Measurements from ENCODE around the gene DYNC2H1. TPM values are rescaled to one million over a fixed set of nuclear protein-coding genes. Genes with fewer than 3 reads are reported as not detected.
"Not testable (repeated sequence)": the region's sequence is repeated elsewhere in the genome, so short reads cannot be mapped to it uniquely, and the experiment has no call there.

Gene DYNC2H1
- polyA plus RNA-seq, 4 donors: 34.5 to 48.2 (median 38.4) TPM

GRCh38 chr11:103354656-103355055 lies 245.4 kb downstream of the DYNC2H1 start:
- no peak for DNase-seq (ENCODE audit: low read depth in 4 of 4, low spot score in 2 of 4)

DNA sequence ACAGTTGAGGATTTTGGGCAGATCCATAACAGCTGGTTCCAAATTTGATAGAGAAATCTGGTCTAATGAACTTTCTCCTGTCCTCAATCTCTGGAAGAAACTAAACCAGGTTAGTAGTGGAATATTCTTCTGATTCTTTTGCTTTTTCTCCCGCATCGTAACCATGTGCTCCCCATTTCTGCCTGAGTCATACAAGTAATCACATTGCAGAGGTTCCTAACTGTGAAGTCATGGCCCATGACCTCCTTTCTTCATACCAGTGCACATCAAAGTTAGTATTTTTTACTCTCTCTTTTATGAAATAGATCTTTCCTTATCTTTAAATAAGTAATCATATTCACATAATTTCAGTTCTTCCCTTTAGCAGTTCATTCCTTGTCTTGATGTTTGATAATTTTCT lies 249.0 kb downstream of the DYNC2H1 start:
- no peak for DNase-seq (ENCODE audit: low read depth in 4 of 4, low spot score in 2 of 4)

DNA sequence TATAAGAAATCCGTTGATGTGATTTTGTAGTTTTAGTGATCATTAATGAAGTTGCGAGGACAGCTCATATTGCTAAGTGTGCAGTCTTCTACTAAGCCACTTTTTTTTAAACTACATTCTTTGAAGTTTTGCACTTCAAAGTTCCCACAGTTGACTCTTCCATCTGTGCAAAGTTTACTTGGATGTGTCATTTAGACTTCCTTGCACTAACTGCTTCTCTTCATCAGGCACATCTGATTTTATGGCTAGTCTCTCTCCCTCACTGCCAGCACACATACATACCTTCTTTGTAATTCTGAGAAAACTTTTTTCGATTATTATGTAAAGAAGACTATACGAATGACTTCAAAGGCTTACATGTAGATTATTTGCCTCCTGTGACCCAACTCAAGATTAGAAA lies 250.0 kb downstream of the DYNC2H1 start:
- DNase-seq (ENCODE audit: low read depth in 4 of 4, low spot score in 2 of 4): no peak

DNA sequence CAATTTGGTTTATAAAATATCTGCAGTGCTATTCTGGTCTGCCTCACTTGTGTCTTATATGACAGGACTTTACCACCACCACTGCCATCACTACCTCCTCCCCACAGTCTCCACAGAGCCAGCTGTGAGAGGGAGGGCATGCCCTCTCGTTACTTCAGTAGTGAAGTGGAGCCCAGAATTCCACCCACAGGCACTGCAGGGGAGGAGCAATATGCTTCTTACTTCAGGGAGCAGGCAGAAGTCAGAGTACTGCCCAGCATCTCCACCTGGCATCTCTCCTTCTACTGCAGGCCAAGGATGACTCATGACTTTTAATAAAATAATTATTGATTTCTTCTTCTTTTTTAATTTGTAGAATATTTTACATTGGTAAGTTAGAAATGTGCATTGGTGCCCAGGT lies 255.5 kb downstream of the DYNC2H1 start:
- DNase-seq (ENCODE audit: low read depth in 4 of 4, low spot score in 2 of 4): no peak

GRCh38 chr11:103367650-103368049 lies 258.4 kb downstream of the DYNC2H1 start:
- no peak for DNase-seq (ENCODE audit: low read depth in 4 of 4, low spot score in 2 of 4)

DNA sequence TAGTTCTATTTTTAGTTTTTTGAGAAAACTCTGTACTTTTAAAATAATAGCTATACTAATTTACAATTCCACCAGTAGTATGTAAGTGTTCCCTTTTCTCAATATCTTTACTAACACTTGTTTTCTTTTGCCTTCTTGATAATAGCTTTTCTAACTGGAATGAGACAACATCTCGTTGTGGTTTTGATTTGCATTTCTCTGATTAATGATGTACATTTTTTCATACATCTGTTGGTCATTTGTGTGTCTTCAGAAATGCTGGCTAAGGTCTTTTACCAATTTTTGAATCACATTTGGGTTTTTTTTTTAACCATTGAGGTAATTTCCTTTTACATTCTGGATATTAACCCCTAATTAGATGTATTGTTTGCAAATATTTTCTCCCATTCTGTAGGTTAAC lies 258.9 kb downstream of the DYNC2H1 start:
- DNase-seq (ENCODE audit: low read depth in 4 of 4, low spot score in 2 of 4): no peak

- no peak for DNase-seq (ENCODE audit: low read depth in 4 of 4, low spot score in 2 of 4)
Measured at GRCh38 chr11:103370076-103370475, 260.9 kb downstream of the DYNC2H1 start.

GRCh38 chr11:103372906-103373305 lies 263.7 kb downstream of the DYNC2H1 start:
- no peak for DNase-seq (ENCODE audit: low read depth in 4 of 4, low spot score in 2 of 4)

GRCh38 chr11:103374227-103374626 lies 265.0 kb downstream of the DYNC2H1 start:
- not testable (repeated sequence) for DNase-seq (ENCODE audit: low read depth in 4 of 4, low spot score in 2 of 4)

GRCh38 chr11:103378931-103379330 lies 269.7 kb downstream of the DYNC2H1 start:
- no peak for DNase-seq (ENCODE audit: low read depth in 4 of 4, low spot score in 2 of 4)

DNA sequence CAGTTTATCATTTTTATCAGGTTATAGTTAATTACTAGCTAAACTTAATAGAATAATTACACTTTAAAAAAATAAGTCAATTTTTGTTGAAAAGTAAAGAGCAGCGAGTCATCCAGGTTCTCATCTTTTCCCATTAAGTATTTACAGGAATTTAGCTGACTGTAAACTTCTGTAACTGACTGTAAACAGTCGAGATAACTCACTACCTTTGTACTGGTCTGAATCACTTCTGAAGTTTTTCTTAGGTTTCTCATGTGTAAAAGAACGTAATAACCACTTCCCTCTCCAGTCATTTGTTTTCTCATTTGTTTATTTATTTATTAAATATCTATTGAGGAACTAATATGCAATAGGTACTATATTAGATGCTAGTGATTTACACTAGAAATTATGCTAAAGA lies 270.8 kb downstream of the DYNC2H1 start:
- no peak for DNase-seq (ENCODE audit: low read depth in 4 of 4, low spot score in 2 of 4)

DNA sequence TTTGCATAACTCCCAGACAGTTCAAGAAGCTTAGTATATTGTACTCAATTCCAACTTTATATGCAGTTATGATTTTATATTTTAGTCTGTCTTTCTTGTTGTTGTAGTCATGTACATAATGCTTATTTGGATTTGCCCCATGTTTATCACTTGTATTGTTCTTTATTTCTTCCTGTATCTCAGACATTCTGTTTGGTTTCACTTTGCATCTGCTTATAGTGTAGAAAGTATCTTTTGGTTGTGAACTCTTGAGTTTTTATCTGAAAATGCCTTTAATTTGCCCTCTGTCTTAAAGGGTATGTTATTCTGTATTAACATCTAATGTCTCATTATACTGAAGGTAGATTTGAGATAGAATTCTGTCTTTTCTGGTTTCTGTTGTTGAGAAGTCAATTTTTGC lies 275.4 kb downstream of the DYNC2H1 start:
- no peak for DNase-seq (ENCODE audit: low read depth in 4 of 4, low spot score in 2 of 4)

- DNase-seq (ENCODE audit: low read depth in 4 of 4, low spot score in 2 of 4): peak in 1 of 4 donors; percentile 9
Measured at GRCh38 chr11:103395612-103396011, 286.4 kb downstream of the DYNC2H1 start.

DNA sequence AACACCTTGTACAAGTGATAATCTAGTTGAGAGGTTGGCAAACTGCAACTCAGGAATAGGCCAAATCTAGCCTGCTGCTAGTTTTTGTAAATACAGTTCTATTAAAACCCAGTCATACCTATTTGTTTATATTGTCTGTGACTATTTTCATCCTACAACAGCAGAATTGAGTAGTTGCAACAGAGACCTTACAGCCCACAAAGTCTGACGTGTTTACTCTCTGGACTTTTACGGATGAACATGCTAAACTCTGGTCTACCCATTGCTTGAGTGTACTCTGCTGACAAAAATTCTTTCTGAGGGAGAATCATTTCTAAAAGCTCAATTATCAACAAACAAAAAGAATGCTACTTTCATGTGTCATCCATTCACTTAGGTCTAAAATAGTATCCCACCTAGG lies 287.0 kb downstream of the DYNC2H1 start:
- DNase-seq (ENCODE audit: low read depth in 4 of 4, low spot score in 2 of 4): no peak

GRCh38 chr11:103397369-103397768 lies 288.1 kb downstream of the DYNC2H1 start:
- no peak for DNase-seq (ENCODE audit: low read depth in 4 of 4, low spot score in 2 of 4)

DNA sequence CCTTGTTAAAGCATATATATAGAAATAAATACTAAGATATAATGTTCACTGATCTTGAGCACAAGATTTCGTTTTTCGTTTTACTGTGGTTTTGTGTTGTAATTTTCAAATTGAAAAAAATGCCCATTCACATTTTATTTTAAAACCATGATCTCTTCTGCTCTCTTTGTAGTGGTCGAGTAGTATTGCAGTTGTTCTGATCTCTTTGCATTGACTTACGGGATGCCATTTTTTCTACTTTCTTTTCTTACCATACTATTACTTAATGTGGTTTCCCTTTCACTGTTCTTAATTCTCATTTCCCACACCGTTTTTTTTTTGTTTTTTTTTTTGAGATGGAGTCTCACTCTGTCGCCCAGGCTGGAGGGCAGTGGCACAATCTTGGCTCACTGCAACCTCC lies 289.6 kb downstream of the DYNC2H1 start:
- DNase-seq (ENCODE audit: low read depth in 4 of 4, low spot score in 2 of 4): no peak

DNA sequence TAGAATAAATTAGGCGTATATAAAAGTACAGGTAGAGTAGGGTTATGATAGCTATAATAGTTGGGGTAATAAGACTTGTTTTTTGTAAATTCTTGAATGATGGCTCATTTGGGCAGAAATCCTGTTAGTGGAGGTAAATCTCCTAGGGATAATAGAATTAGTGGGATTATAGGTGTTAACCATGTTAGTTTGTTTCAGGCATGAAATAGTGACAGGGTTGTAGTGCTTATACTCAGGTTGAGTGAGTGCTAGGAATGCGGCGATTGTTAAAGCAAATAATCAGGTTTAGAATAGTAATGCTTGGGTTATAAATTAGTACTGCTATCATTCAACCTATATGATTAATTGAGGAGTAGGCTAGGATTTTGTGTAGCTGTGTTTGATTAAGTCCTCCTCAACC lies 297.1 kb downstream of the DYNC2H1 start:
- no peak for DNase-seq (ENCODE audit: low read depth in 4 of 4, low spot score in 2 of 4)

- DNase-seq (ENCODE audit: low read depth in 4 of 4, low spot score in 2 of 4): no peak
Measured at GRCh38 chr11:103407641-103408040, 298.4 kb downstream of the DYNC2H1 start.

- no peak for DNase-seq (ENCODE audit: low read depth in 4 of 4, low spot score in 2 of 4)
Measured at GRCh38 chr11:103413266-103413888, 304.2 kb downstream of the DYNC2H1 start.

- no peak for DNase-seq (ENCODE audit: low read depth in 4 of 4, low spot score in 2 of 4)
Measured at GRCh38 chr11:103418014-103418413, 308.8 kb downstream of the DYNC2H1 start.

GRCh38 chr11:103420593-103420992 lies 311.4 kb downstream of the DYNC2H1 start:
- DNase-seq (ENCODE audit: low read depth in 4 of 4, low spot score in 2 of 4): no peak

DNA sequence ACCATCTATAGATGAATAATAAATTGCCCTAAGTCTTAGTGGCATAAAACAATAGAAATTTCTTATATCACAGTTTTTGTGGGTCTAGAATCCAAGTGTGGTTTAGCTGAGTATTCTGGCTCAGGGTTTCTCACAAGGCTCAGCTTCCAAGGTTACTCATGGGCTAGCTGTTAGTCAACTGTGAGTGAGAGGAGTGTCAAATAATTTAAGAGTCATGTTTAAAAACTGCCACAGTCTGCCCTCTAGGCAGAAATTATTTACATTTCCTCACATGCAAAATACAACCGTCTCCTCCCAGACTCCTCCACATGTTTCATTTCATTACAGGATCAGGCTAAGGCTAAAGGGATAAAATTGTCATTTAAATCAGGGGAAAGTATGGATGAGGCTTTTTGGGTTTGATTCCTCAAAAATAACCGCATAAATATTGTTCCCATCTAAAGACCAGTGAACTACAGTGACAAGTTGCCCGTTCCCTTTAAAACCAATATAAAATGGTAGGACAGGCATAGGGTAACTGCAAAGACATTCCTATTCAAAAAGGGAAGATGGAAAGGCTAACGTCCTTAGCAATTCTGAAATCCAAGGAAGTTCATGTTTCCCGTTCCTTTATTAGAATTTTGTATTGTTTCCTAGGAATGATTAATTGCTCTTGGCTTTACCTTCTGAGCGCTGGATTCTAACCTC lies 324.3 kb downstream of the DYNC2H1 start:
- DNase-seq (ENCODE audit: low read depth in 4 of 4, low spot score in 2 of 4): peak in 3 of 4 donors; percentile 29 to 34 (median 32)

DNA sequence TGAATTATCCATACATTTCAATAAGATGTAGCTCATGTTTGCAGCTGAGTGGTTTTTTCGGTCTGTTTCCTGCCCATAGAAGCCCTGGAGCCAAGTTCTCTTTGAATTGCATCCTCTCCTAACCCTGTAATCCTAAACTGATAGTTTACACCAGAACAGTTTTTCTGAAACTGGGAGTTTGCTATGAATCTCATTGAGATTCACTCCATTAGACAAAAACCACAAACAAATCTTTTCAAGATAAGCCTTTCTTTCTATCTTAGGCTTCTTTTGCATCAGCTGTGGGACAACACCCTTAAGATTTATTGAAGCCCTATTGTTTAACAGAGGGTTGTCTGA lies 324.8 kb downstream of the DYNC2H1 start:
- DNase-seq (ENCODE audit: low read depth in 4 of 4, low spot score in 2 of 4): peak in 1 of 4 donors; percentile 13
